CD4-positive, alpha-beta T cell treated with Interleukin-6 for 4 hours (primary cell): Measurements from ENCODE around the gene AASS.

Experiments
- DNase-seq: peaks from one replicate; pipeline ENCODE4 v3.0.0-alpha.2; 2020; ENCODE audit warnings: mixed read lengths

Gene AASS

DNA sequence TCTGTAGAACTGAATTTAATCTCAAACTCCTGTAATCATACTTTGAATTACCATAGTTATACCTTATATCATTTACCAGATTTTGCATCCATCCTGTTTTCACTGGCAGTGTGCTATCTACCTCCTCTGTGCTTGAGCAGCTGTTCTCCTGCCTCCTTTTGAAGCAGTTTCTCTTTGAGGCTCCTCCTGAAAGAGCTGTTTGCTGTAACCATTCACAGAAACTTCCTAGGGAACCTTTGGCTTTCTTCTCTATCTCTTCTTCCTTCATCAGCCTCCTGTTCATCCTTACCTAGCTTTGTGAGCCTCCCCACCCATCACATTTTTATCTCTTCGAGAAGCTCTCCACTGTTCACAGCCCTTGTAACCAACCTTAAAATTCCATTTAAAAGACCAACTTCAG, 108.2 kb downstream of the AASS start:
- DNase-seq, result no peak

GRCh38 chr7:122033641-122034040, 110.4 kb downstream of the AASS start:
- no peak for DNase-seq

DNA sequence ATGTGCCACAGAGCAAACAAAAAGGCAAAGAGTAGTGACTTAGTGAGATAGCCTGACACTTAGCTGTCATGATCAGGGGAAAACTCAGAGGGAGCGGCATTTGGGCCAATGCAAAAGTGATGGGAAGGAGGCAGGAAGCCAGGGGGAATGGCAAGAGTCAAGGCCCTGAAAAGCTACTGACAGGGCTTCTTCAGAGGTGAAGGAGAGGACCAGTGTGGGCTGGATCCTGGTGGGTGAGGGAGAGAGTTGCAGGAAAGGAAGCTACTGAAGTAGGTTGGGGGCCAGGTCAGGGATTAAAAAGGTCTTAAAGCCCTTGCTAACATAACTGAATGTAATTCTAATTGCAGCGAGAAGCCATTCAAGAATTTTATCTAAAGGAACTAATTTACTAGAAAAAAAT, 117.0 kb downstream of the AASS start:
- DNase-seq, result no peak
